A172 (cell line): Measurements from ENCODE around the gene GOLGA6L22. TPM values are rescaled to one million over a fixed set of nuclear protein-coding genes. Genes with fewer than 3 reads are reported as not detected.
"Not testable (repeated sequence)": the region's sequence is repeated elsewhere in the genome, so short reads cannot be mapped to it uniquely, and the experiment has no call there.

Experiments
- DNase-seq: peaks from one replicate; pipeline ENCODE4 v3.0.0-alpha.2; 2015; ENCODE audit warnings: low spot score
- total RNA-seq: library from RNA; depleted of rRNA; stranded (reverse); fragments of >200 nt; shearing (Covaris generic); gene quantifications from 2 replicates; pipeline ENCODE4 v1.2.3, GENCODE V29; 2014; rRNA removed

Gene GOLGA6L22
- not detected in 2 replicates for total RNA-seq

GRCh38 chr15:22458603-22459002, at the start of gene GOLGA6L22:
TSS of gene GOLGA6L22 (plus strand) at chr15:22458903. CDS start at chr15:22458994, 91 bp downstream.
- DNase-seq: not testable (repeated sequence)

GRCh38 chr15:22417288-22417687, 41.4 kb upstream of the GOLGA6L22 start:
- DNase-seq: not testable (repeated sequence)

GRCh38 chr15:22417795-22418194, 40.9 kb upstream of the GOLGA6L22 start:
- not testable (repeated sequence) for DNase-seq

GRCh38 chr15:22418212-22418611, 40.5 kb upstream of the GOLGA6L22 start:
- DNase-seq: not testable (repeated sequence)

GRCh38 chr15:22418666-22419065, 40.0 kb upstream of the GOLGA6L22 start:
- DNase-seq: not testable (repeated sequence)

GRCh38 chr15:22420340-22420739, 38.4 kb upstream of the GOLGA6L22 start:
- not testable (repeated sequence) for DNase-seq

GRCh38 chr15:22429426-22429825, 29.3 kb upstream of the GOLGA6L22 start:
- not testable (repeated sequence) for DNase-seq

GRCh38 chr15:22431687-22432086, 27.0 kb upstream of the GOLGA6L22 start:
- not testable (repeated sequence) for DNase-seq

- not testable (repeated sequence) for DNase-seq
These were observed 35.9 kb downstream of the GOLGA6L22 start for GRCh38 chr15:22494490-22495113.

GRCh38 chr15:22497200-22497599, 38.5 kb downstream of the GOLGA6L22 start:
- not testable (repeated sequence) for DNase-seq

GRCh38 chr15:22498220-22498925, 39.7 kb downstream of the GOLGA6L22 start:
- DNase-seq: not testable (repeated sequence)

GRCh38 chr15:22502272-22502671, 43.6 kb downstream of the GOLGA6L22 start:
- DNase-seq: not testable (repeated sequence)

GRCh38 chr15:22506959-22507358, 48.3 kb downstream of the GOLGA6L22 start:
- DNase-seq: not testable (repeated sequence)

- not testable (repeated sequence) for DNase-seq
These were observed 57.4 kb downstream of the GOLGA6L22 start for GRCh38 chr15:22516140-22516539.
